IMR-90 (cell line): ENCODE measurements around the gene FAM131B. TPM values are rescaled to one million over a fixed set of nuclear protein-coding genes. Genes with fewer than 3 reads are reported as not detected.

Experiments used
- ATAC-seq: fragments of 200-7000 bp; cut with Tn5 transposase; 2 replicates; pipeline ENCODE4 v1.9.1; 2020; ENCODE audit warnings: low read depth, mild to moderate bottlenecking, moderate library complexity
- BruUV-seq: library from RNA; stranded (reverse); fragments of 400-500 nt; replicated peaks from 2 replicates; lab custom pipeline; 2021; lab: Mats Ljungman, UMichigan
- CTCF ChIA-PET: fragments of 300-600 bp; formaldehyde crosslinking; extraction: SDS; loops from one replicate; lab custom pipeline; 2021; ENCODE audit warnings: antibody characterized with exemption; lab: Yijun Ruan, JAX
- POLR2A ChIA-PET: fragments of 300-600 bp; sonication (Branson Sonifier 250); formaldehyde crosslinking; loops from one replicate; lab custom pipeline; 2022; ENCODE audit warnings: antibody characterized with exemption; ENCODE audit not compliant: unreplicated experiment; lab: Charles Lee
- DNase-seq: peaks from one replicate; pipeline ENCODE4 v3.0.0; 2013
- H2AFZ ChIP-seq: replicated peaks from 2 replicates; pipeline ENCODE3; 2013; ENCODE audit warnings: low read length, mild to moderate bottlenecking; ENCODE audit not compliant: poor library complexity
- H2AK5ac ChIP-seq: 2 replicates; pipeline ENCODE4 v1.6.1; 2013; ENCODE audit warnings: low read depth, low read length, inconsistent platforms
- H2AK9ac ChIP-seq: replicated peaks from 2 replicates; pipeline ENCODE3; 2013; ENCODE audit warnings: mild to moderate bottlenecking, low read depth, low read length, moderate library complexity; ENCODE audit not compliant: poor library complexity
- H2BK120ac ChIP-seq: 2 replicates; pipeline ENCODE4 v1.6.1; 2013; ENCODE audit warnings: low read depth, low read length, inconsistent platforms
- H2BK15ac ChIP-seq: 3 replicates; pipeline ENCODE4 v1.6.1; 2013; ENCODE audit warnings: low read depth, low read length, inconsistent platforms
- H2BK20ac ChIP-seq: 2 replicates; pipeline ENCODE4 v1.6.1; 2013; ENCODE audit warnings: low read depth, mild to moderate bottlenecking, inconsistent platforms, low read length, moderate library complexity
- H2BK5ac ChIP-seq: 2 replicates; pipeline ENCODE4 v1.6.1; 2013; ENCODE audit warnings: mild to moderate bottlenecking, low read depth, low read length, inconsistent platforms; ENCODE audit not compliant: poor library complexity, severe bottlenecking
- H3K14ac ChIP-seq: replicated peaks from 2 replicates; pipeline ENCODE4 v1.6.1; 2013; ENCODE audit warnings: low read depth, low read length, inconsistent platforms
- H3K18ac ChIP-seq: 2 replicates; pipeline ENCODE4 v1.6.1; 2013; ENCODE audit warnings: low read depth, low read length, control low read depth
- H3K23ac ChIP-seq: 2 replicates; pipeline ENCODE4 v1.6.1; 2013; ENCODE audit warnings: low read depth, low read length, inconsistent platforms
- H3K27ac ChIP-seq: 2 replicates; pipeline ENCODE4 v1.5.1; 2013; ENCODE audit warnings: mild to moderate bottlenecking, control low read depth, low read length; ENCODE audit not compliant: insufficient read depth
- H3K27me3 ChIP-seq: 2 replicates; pipeline ENCODE4 v1.6.1; 2013; ENCODE audit warnings: low read length; ENCODE audit not compliant: control insufficient read depth, insufficient read depth
- H3K36me3 ChIP-seq: 2 replicates; pipeline ENCODE4 v1.6.1; 2013; ENCODE audit warnings: low read length, mixed read lengths; ENCODE audit not compliant: control insufficient read depth, insufficient read depth
- H3K4ac ChIP-seq: 2 replicates; pipeline ENCODE4 v1.6.1; 2013; ENCODE audit warnings: low read depth, low read length, inconsistent platforms
- H3K4me1 ChIP-seq: 2 replicates; pipeline ENCODE4 v1.6.1; 2013; ENCODE audit warnings: low read length, mixed read lengths; ENCODE audit not compliant: control insufficient read depth, insufficient read depth
- H3K4me2 ChIP-seq: 2 replicates; pipeline ENCODE4 v1.6.1; 2013; ENCODE audit warnings: low read depth, mild to moderate bottlenecking, control low read depth, low read length, moderate library complexity
- H3K4me3 ChIP-seq: 2 replicates; pipeline ENCODE4 v1.5.1; 2013; ENCODE audit warnings: low read depth, mild to moderate bottlenecking, control low read depth, low read length, moderate library complexity; ENCODE audit not compliant: insufficient read depth
- H3K56ac ChIP-seq: 2 replicates; pipeline ENCODE4 v1.6.1; 2013; ENCODE audit warnings: low read length, inconsistent platforms; ENCODE audit not compliant: insufficient read depth; ENCODE audit errors: extremely low read depth
- H3K79me1 ChIP-seq, 2 experiments: 2 replicates each; pipeline ENCODE4 v1.6.1; 2013; ENCODE audit warnings: low read length in 2 of 2, inconsistent platforms in 1 of 2, low read depth in 1 of 2
- H3K9ac ChIP-seq: 2 replicates; pipeline ENCODE4 v1.6.1; 2013; ENCODE audit warnings: low read depth, low read length, control low read depth
- H3K9me1 ChIP-seq: 2 replicates; pipeline ENCODE4 v1.6.1; 2013; ENCODE audit warnings: low read length, inconsistent platforms; ENCODE audit not compliant: insufficient read depth
- H3K9me3 ChIP-seq: 2 replicates; pipeline ENCODE4 v1.6.1; 2013; ENCODE audit warnings: low read length; ENCODE audit not compliant: control insufficient read depth, insufficient read depth
- H4K20me1 ChIP-seq: 2 replicates; pipeline ENCODE4 v1.6.1; 2013; ENCODE audit warnings: low read length, inconsistent platforms; ENCODE audit not compliant: insufficient read depth
- H4K5ac ChIP-seq: 2 replicates; pipeline ENCODE4 v1.6.1; 2013; ENCODE audit warnings: mild to moderate bottlenecking, low read depth, low read length, control low read depth
- H4K8ac ChIP-seq, 2 experiments: 2 replicates each; pipeline ENCODE4 v1.6.1; 2013; ENCODE audit warnings: low read depth in 2 of 2, low read length in 2 of 2, control low read depth in 1 of 2, inconsistent platforms in 1 of 2
- H4K91ac ChIP-seq: 2 replicates; pipeline ENCODE4 v1.6.1; 2013; ENCODE audit warnings: low read depth, low read length, inconsistent platforms; ENCODE audit not compliant: insufficient read depth
- BHLHE40 ChIP-seq: fragments of 150-350 bp; IDR thresholded peaks from 2 replicates; pipeline ENCODE4 v1.6.1; 2016; ENCODE audit warnings: mild to moderate bottlenecking, low read depth, low read length
- CEBPB ChIP-seq: IDR thresholded peaks from 2 replicates; pipeline ENCODE4 v1.6.1; 2012; ENCODE audit warnings: low read depth, low read length, improper control_type of control experiment
- CHD1 ChIP-seq: IDR thresholded peaks from 2 replicates; pipeline ENCODE4 v1.6.1; 2012; ENCODE audit warnings: low read depth, low read length, improper control_type of control experiment
- MAZ ChIP-seq: IDR thresholded peaks from 2 replicates; pipeline ENCODE4 v1.6.1; 2012; ENCODE audit warnings: low read depth, mild to moderate bottlenecking, low read length, improper control_type of control experiment, moderate library complexity, borderline replicate concordance
- RAD21 ChIP-seq: IDR thresholded peaks from 2 replicates; pipeline ENCODE4 v1.6.1; 2012; ENCODE audit warnings: low read length, improper control_type of control experiment
- RFX5 ChIP-seq: IDR thresholded peaks from 2 replicates; pipeline ENCODE4 v1.8.0; 2012; ENCODE audit warnings: low read depth, mild to moderate bottlenecking, low read length, moderate library complexity
- SMC3 ChIP-seq: fragments of 150-350 bp; IDR thresholded peaks from 2 replicates; pipeline ENCODE4 v1.6.1; 2016; ENCODE audit warnings: low read depth, mild to moderate bottlenecking, antibody characterized with exemption, low read length, moderate library complexity
- WGBS, 2 experiments: methylation state at CpG; one replicate each; pipeline versions ENCODE4 v1.1.5 to v1.1.7; 2013; ENCODE audit warnings: missing lambda C conversion rate in 2 of 2; ENCODE audit not compliant: insufficient read length in 1 of 2; ENCODE audit errors: extremely low coverage in 2 of 2; 5-methylcytosine and 5-hydroxymethylcytosine counted together
- dilution Hi-C: fragments of 300-500 bp; cut with HindIII; formaldehyde crosslinking; loops from one replicate; pipeline ENCODE4 v1.14.3; 2018; ENCODE audit warnings: low sequenced_read_pairs; ENCODE audit not compliant: unreplicated experiment
- in situ Hi-C: fragments of 300-500 bp; cut with MboI; formaldehyde crosslinking; loops from 3 replicates; pipeline ENCODE4 v1.14.3; 2019; ENCODE audit warnings: low sequenced_read_pairs, inconsistent platforms, mixed read lengths
- intact Hi-C: fragments of 100-400 bp; cut with micrococcal nuclease; formaldehyde crosslinking; loops from 2 replicates; pipeline ENCODE4 v1.10.0; 2022
- polyA plus RNA-seq, 3 experiments: library from polyadenylated mRNA; depleted of rRNA; stranded (reverse); fragments of >200 nt; gene quantifications; 2 replicates each; pipeline ENCODE4 v1.2.3, GENCODE V29; 2012; ENCODE audit warnings: low replicate concordance in 1 of 3
- total RNA-seq: library from RNA; depleted of rRNA; stranded (reverse); fragments of >200 nt; gene quantifications from 2 replicates; pipeline ENCODE4 v1.2.3, GENCODE V29; 2012
- TF ChIP-seq, protein P1 (sequence below): fragments of 150-350 bp; IDR thresholded peaks from 2 replicates; pipeline ENCODE4 v1.6.1; 2016; ENCODE audit warnings: low read depth, mild to moderate bottlenecking, low read length, moderate library complexity, borderline replicate concordance
- TF ChIP-seq, protein P2 (sequence below): fragments of 150-350 bp; IDR thresholded peaks from 2 replicates; pipeline ENCODE4 v1.6.1; 2017; ENCODE audit warnings: mild to moderate bottlenecking, antibody characterized with exemption, low read length, low read depth

Gene FAM131B
- total and polyA plus RNA-seq, 2 of the 4 experiments (the other 2 are of a cell fraction): 3.4 to 4.3 TPM

- Histone ChIP-seq H4K5ac (no peak overlapping the region), H4K91ac (no peak overlapping the region), H2BK15ac (no peak overlapping the region), H3K4me2 (no peak overlapping the region), H2AFZ (no peak overlapping the region), H2AK5ac (no peak overlapping the region), H3K9ac (no peak overlapping the region), H4K8ac (no peak overlapping the region), H3K36me3 (no peaks in the 10 kb centered on the region), H3K27me3 (peaks cover 34% of the 10 kb centered on the region), H3K14ac (no peak overlapping the region), H2AK9ac (no peak overlapping the region), H3K27ac (no peak overlapping the region), H3K9me1 (no peaks in the 10 kb centered on the region), H3K4me3 (no peak overlapping the region), H3K9me3 (no peaks in the 10 kb centered on the region), H3K23ac (no peak overlapping the region), H3K4ac (no peak overlapping the region), H2BK120ac (no peak overlapping the region), H3K18ac (no peak overlapping the region), H2BK20ac (no peak overlapping the region), H3K4me1 (no peaks in the 10 kb centered on the region), H4K20me1 (no peaks in the 10 kb centered on the region), H2BK5ac (no peak overlapping the region), H3K79me1 (no peaks in the 10 kb centered on the region), H3K56ac (no peak overlapping the region)
- intact Hi-C loops: no loop called here
- no TSS peak for BruUV-seq
- ATAC-seq: no peak
- DNase-seq: no peak
- dilution Hi-C loops: no loop called here
- ChIA-PET POLR2A (no interaction called here), CTCF (interaction anchor here (1.7 kb wide), 1 partner anchor 11 kb away, joined by 7 read pairs; no protein-coding TSS in a partner anchor)
- in situ Hi-C loops: no loop called here
- WGBS, 2 experiments: no CpG with 5 or more reads among the region's 4 CpGs
- TF ChIP-seq RAD21: no peak
- no peak for TF ChIP-seq MAZ
- TF ChIP-seq, protein P1, sequence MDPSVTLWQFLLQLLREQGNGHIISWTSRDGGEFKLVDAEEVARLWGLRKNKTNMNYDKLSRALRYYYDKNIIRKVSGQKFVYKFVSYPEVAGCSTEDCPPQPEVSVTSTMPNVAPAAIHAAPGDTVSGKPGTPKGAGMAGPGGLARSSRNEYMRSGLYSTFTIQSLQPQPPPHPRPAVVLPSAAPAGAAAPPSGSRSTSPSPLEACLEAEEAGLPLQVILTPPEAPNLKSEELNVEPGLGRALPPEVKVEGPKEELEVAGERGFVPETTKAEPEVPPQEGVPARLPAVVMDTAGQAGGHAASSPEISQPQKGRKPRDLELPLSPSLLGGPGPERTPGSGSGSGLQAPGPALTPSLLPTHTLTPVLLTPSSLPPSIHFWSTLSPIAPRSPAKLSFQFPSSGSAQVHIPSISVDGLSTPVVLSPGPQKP: no peak
- no peak for TF ChIP-seq SMC3
- TF ChIP-seq RFX5: no peak
- TF ChIP-seq, protein P2, sequence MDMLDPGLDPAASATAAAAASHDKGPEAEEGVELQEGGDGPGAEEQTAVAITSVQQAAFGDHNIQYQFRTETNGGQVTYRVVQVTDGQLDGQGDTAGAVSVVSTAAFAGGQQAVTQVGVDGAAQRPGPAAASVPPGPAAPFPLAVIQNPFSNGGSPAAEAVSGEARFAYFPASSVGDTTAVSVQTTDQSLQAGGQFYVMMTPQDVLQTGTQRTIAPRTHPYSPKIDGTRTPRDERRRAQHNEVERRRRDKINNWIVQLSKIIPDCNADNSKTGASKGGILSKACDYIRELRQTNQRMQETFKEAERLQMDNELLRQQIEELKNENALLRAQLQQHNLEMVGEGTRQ: no peak
- TF ChIP-seq CHD1: no peak
- no peak for TF ChIP-seq BHLHE40
- no peak for TF ChIP-seq CEBPB
Measured at GRCh38 chr7:143346018-143346417, 16.5 kb downstream of the FAM131B start.
